GM12875 (cell line): ENCODE results near the gene HGS.

Source experiments
- H3K4me3 ChIP-seq: one replicate; pipeline ENCODE4 v1.5.1; 2011; ENCODE audit warnings: low read depth, low read length, control low read depth
- TF ChIP-seq, protein P1 (sequence below): IDR thresholded peaks from 2 replicates; pipeline ENCODE4 v1.5.1; 2011; ENCODE audit warnings: low read depth, mild to moderate bottlenecking, control low read depth, inconsistent platforms, low read length, moderate library complexity, borderline replicate concordance; ENCODE audit not compliant: insufficient read depth

The HGS gene

DNA sequence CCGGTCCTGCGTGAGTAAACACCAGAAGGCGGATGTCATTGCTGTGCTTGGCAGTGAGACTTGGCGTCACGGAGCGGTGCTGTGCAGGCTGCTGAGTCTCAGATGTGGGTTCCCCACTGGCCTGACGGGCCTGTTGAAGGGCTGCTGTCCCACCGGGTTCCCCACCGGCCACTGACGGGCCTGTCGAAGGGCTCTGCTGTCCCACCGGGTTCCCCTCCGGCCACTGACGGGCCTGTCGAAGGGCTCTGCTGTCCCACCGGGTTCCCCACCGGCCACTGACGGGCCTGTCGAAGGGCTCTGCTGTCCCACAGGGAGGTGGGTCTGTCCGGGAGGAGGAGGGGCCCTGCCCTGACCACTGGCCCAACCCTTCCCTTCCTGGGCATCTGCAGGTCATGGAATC is 2.8 kb downstream of the HGS start:
- H3K4me3 ChIP-seq, result no peak overlapping the region
- TF ChIP-seq, protein P1, sequence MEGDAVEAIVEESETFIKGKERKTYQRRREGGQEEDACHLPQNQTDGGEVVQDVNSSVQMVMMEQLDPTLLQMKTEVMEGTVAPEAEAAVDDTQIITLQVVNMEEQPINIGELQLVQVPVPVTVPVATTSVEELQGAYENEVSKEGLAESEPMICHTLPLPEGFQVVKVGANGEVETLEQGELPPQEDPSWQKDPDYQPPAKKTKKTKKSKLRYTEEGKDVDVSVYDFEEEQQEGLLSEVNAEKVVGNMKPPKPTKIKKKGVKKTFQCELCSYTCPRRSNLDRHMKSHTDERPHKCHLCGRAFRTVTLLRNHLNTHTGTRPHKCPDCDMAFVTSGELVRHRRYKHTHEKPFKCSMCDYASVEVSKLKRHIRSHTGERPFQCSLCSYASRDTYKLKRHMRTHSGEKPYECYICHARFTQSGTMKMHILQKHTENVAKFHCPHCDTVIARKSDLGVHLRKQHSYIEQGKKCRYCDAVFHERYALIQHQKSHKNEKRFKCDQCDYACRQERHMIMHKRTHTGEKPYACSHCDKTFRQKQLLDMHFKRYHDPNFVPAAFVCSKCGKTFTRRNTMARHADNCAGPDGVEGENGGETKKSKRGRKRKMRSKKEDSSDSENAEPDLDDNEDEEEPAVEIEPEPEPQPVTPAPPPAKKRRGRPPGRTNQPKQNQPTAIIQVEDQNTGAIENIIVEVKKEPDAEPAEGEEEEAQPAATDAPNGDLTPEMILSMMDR, result no peak

DNA sequence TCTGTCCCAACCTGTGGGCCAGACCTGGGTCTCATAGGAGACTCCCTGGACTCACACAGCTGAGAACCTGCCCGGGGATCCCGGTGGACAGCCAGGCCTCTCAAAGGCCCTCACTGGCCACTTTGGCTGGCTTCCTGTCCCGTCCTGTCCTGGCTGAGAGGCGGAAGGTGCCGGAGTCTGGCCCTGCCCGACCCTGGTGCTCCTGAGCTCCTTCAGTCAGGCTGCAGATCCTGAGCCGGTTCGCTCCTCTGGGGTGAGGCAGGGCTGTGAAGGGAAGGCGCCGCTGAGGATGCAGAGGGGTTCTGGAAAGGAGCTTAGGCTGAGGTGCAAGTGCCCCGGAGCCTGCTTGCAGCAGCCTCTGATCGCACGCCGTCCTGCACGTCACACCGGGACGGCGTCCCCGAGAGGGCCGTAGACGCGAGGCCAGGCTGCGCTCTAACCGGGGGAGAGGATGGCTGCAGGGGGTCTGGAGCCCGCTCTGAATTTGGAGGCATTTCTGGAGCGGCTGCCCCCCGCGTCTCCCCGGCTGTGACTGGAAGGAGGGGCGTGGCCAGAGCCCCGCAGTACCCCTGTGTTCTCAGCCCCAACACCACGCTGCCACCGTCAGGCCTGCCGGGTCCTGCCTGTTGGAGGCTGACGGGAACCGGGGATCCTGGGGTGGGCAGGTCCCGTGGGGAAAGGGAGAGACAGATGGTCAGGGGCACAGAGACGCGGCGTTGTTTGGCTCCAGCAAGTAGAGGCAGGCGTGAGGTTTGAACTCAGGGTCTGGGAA is 4.1 kb downstream of the HGS start:
- TF ChIP-seq, protein P1, result no peak
- H3K4me3 ChIP-seq, result no peak overlapping the region

DNA sequence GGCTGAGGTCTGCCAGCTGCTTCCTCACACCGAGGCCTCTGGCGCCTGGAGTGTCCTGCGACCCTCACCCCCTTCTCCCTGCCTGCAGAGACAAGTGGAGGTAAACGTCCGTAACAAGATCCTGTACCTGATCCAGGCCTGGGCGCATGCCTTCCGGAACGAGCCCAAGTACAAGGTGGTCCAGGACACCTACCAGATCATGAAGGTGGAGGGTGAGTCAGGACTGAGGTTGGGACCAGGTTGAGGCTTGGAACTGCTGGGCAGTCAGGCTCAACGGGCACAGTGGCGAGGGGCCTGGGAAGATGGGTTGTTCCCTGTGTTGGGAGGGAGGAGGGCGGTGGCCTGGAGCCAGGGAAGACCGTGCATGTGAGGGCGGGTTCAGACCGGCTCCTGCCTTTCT is 4.8 kb downstream of the HGS start:
- TF ChIP-seq, protein P1, result no peak
- H3K4me3 ChIP-seq, result no peak overlapping the region

DNA sequence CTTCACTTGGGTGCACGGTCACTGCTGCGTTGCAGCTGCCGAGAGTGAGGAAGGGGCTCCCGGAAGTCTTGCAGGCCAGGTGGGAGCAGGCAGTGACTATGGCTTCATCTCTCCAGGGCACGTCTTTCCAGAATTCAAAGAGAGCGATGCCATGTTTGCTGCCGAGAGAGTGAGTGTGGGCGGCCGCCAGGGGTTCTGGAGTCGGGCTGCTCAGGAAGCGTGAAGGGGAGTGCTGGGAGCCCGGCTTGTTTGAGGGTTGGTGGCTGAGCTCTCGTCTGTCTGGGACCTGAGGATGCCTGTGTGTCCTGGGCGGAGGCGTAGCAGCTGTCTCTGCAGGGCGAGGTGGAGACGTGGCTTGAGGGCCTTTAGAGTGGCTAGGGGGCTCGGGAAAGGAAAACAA is 6.3 kb downstream of the HGS start:
- TF ChIP-seq, protein P1, result no peak
- no peak overlapping the region for H3K4me3 ChIP-seq

DNA sequence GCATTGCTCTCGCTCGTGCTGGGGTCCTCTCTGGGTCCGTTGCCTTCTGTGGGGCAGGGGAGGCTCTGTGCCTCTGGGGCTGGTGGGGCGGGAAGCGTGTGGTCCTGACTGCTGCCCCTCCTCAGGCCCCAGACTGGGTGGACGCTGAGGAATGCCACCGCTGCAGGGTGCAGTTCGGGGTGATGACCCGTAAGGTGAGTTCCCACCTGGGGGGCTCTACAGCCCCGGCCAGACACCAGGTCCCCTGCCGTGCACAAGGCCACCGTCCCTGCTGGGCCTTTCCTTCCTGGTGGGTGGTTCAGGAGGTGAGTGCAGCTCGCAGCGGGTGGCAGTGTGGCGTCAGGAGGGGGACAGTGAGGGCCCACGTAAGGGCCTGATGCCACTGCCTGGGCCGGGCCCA is 6.7 kb downstream of the HGS start:
- TF ChIP-seq, protein P1, result no peak
- no peak overlapping the region for H3K4me3 ChIP-seq

DNA sequence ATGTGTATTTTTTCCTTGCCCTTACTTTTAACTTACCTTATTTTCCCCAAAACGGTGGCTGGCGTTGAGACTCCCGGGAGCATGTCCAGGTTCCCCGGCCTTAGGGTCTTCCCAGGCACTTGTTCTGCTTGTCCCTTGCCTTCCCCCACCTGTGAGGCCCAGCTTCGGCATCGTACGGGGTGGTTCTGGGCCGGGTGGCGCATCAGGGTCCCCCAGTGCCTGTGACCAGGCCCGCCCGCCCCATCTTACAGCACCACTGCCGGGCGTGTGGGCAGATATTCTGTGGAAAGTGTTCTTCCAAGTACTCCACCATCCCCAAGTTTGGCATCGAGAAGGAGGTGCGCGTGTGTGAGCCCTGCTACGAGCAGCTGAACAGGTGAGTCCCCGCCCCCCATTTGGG is 7.4 kb downstream of the HGS start:
- TF ChIP-seq, protein P1, result no peak
- H3K4me3 ChIP-seq, result no peak overlapping the region

DNA sequence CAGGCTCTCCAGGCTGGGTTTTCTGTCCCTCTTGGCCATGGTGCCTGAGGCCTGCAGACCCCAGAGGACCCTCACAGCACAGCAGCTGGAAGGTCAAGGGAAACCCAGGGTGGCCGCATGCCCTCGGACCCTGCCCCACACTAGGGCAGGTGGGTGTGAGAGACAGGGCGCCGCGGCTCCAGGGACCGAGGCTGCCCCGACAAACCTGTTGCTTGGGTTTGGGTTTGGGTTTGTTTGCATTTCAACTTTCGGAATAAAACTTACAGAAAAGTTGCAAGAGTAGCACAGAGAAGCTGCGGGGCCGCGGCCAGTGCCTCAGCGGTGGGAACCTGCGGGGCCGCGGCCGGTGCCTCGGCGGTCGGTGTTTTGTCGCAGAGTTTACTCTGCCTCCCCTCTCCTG is 7.8 kb downstream of the HGS start:
- no peak overlapping the region for H3K4me3 ChIP-seq
- TF ChIP-seq, protein P1, result no peak
